A549 (cell line): ENCODE data around the gene HINT3.

ENCODE experiments used
- BHLHE40 ChIP-seq: IDR thresholded peaks from 2 replicates; pipeline ENCODE4 v1.6.1; 2012; ENCODE audit warnings: low read depth, low read length, inconsistent platforms
- CBX8 ChIP-seq: fragments of 200-600 bp; sonication (generic); IDR thresholded peaks from 2 replicates; pipeline ENCODE4 v1.6.1; 2016
- CTCF ChIP-seq: fragments of >200 bp; sonication (Bioruptor Twin); formaldehyde crosslinking; IDR thresholded peaks from 3 replicates; pipeline ENCODE4 v1.5.1; 2016
- EP300 ChIP-seq, 2 experiments: fragments of >200 bp; sonication (Bioruptor Twin); formaldehyde crosslinking; IDR thresholded peaks; 2 replicates in 1 of 2; 3 replicates in 1 of 2; pipeline ENCODE4 v1.6.1; 2016 to 2017
- KDM5A ChIP-seq: fragments of 200-600 bp; sonication (generic); IDR thresholded peaks from 2 replicates; pipeline ENCODE4 v1.6.1; 2016; ENCODE audit warnings: antibody characterized with exemption, mild to moderate bottlenecking
- POLR2AphosphoS2 ChIP-seq: conservative IDR thresholded peaks from 2 replicates; pipeline ENCODE4 v1.6.1; 2012; ENCODE audit warnings: low read length, improper control_type of control experiment, inconsistent platforms
- RCOR1 ChIP-seq: fragments of 150-350 bp; IDR thresholded peaks from 2 replicates; pipeline ENCODE4 v1.6.1; 2014; ENCODE audit warnings: antibody characterized with exemption, low read length, low read depth
- REST ChIP-seq: fragments of 200-600 bp; sonication (generic); IDR thresholded peaks from 2 replicates; pipeline ENCODE4 v1.6.1; 2016; ENCODE audit warnings: antibody characterized with exemption, mild to moderate bottlenecking, moderate library complexity
- SMC3 ChIP-seq: fragments of >200 bp; sonication (Bioruptor Twin); formaldehyde crosslinking; IDR thresholded peaks from 3 replicates; pipeline ENCODE4 v1.6.1; 2018; ENCODE audit warnings: inconsistent platforms
- ZFP36 ChIP-seq: fragments of 450-650 bp; IDR thresholded peaks from 2 replicates; pipeline ENCODE4 v1.6.1; 2014; ENCODE audit warnings: borderline replicate concordance; ENCODE audit not compliant: partially characterized antibody

- TF ChIP-seq REST (no peak), CTCF (no peak), RCOR1 (no peak), EP300 (IDR thresholded peaks at IDR 0.05) (no peak), KDM5A (no peak), CBX8 (no peak), ZFP36 (no peak), POLR2AphosphoS2 (no peak), BHLHE40 (no peak), SMC3 (no peak)
Measured at GRCh38 chr6:125919618-125920017, 37.0 kb upstream of the HINT3 start.
